Measurements from ENCODE around the gene RAET1G. TPM values are rescaled to one million over a fixed set of nuclear protein-coding genes. Genes with fewer than 3 reads are reported as not detected.
A peak's percentile ranks its signal among the peaks of the same experiment; 100 is the strongest.

Gene RAET1G
- polyA plus RNA-seq, 2 of the 4 experiments (the other 2 are of a cell fraction), result 10.1 to 24.4 TPM

DNA sequence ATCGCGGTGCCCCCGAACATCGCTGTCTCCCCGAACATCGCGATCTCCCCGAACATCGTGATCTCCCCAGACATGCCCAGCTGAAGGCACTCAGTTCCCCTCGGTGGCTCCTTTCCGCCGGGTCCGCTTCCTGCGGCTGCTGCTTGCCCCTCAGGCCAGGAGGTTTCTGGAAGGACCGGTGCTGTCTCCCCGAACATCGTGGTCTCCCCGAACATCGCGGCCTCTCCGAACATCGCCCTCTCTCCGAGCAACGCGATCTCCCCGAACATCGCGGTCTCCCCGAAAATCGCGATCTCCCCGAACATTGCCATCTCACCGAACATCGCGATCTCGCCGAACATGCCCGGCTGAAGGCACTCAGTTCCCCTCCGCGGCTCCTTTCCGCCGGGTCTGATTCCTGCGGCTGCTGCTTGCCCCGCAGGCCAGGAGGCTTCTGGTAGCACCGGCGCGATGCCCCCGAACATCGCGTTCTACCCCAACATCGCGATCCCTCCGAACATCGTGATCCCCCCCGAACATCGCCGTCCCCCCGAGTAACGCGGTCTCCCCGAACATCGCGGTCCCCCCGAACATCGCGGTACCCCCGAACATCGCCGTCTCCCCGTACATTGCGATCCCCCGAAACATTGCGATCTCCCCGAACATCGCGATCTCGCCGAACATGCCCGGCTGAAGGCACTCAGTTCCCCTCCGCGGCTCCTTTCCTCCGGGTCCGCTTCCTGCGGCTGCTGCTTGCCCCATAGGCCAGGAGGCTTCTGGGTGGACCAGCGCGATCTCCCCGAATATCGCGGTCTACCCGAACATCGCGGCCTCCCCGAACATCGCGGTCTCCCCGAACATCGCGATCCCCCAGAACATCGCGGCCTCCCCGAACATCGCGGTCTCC lies 41.6 kb upstream of the RAET1G start:
- no peak for ATAC-seq
- POLR2A ChIA-PET, result interaction anchor here (1.1 kb wide), 1 partner anchor 40 kb away, joined by 4 read pairs; no protein-coding TSS in a partner anchor
- peak overlapping the region; percentile 93 for H3K4me2 ChIP-seq

DNA sequence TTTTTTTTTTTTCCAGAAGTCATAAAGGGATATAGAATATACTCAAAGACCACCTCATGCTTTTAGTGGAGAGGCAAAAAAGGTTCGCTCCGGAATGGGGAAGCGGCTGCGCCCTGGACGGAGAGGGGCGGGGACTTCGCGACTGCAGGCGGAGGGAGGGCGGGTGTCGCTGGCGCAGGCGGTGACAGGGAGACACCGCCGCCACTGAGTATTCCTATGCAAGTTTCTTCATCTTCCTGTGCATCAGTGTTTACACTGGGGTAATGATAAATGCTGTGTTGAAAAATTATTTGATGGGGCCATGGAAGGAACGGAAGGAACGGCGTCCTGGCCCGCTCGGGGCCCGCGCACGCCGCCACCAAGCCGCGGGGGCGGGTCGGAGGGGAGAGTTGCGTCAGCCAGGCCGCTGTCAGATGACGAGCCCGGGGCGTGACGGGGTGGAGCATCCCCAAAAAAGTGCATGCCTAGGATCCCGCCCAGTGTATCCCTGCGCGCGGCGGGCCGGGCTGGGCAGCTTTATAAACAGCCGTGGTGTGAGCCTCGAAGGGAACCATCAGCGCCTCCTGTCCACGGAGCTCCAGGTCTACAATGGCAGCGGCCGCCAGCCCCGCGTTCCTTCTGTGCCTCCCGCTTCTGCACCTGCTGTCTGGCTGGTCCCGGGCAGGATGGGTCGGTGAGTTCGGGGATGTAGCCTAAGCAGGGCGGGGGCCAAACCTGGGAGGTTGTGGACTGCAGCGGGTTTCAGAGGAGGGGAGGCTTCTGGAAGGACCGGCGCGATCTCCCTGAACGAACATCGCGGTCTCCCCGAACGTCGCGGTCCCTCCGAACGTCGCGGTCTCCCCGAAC lies 40.8 kb upstream of the RAET1G start, which contains the start of gene ULBP1:
ULBP1 (plus strand) TSS at position 482 of the 846 bp plus-strand sequence; CDS start at position 589, 107 bp downstream.
- DNase-seq (ENCODE audit: low read depth in 1 of 2, low spot score in 1 of 2), result peak; percentile 73 to 88
- ChIA-PET CTCF (interaction anchor here (0.6 kb wide), 1 partner anchor 951 kb away, joined by 3 read pairs; no protein-coding TSS in a partner anchor), POLR2A (interaction anchor here (1.1 kb wide), 1 partner anchor 41 kb away, joined by 4 read pairs; no protein-coding TSS in a partner anchor)
- H3K4me3 ChIP-seq, result peak within 1 kb of the TSS; percentile 47
- FAIRE-seq, result no peak
- peak within 1 kb of the TSS; percentile 93 for H3K4me2 ChIP-seq
- no peaks in the 10 kb centered on the region for H3K9me3 ChIP-seq
- WGBS (ENCODE audit: missing lambda C conversion rate), result 31% methylated on average over 41 of the region's 69 CpGs
- H3K4me1 ChIP-seq, result peaks cover 8% of the 10 kb centered on the region
- ATAC-seq, result peak; percentile 86 to 87
- peak within 1 kb of the TSS; percentile 78 to 91 for H3K27ac ChIP-seq
- TF ChIP-seq NR3C1 (IDR thresholded peaks at IDR 0.05) (no peak), CEBPB (IDR thresholded peaks at IDR 0.05) (peak; percentile 63 to 81; a peak in 3 of 4 replicates), CBX2 (IDR thresholded peaks at IDR 0.05; ENCODE audit: borderline replicate concordance, low read depth) (no peak), JUN (IDR thresholded peaks at IDR 0.05) (peak in 1 of 2 experiments; percentile 80; a peak in 3 of 5 replicates)
- TF ChIP-seq, protein P1, sequence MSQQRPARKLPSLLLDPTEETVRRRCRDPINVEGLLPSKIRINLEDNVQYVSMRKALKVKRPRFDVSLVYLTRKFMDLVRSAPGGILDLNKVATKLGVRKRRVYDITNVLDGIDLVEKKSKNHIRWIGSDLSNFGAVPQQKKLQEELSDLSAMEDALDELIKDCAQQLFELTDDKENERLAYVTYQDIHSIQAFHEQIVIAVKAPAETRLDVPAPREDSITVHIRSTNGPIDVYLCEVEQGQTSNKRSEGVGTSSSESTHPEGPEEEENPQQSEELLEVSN (IDR thresholded peaks at IDR 0.05; ENCODE audit: borderline replicate concordance, low read depth), result peak; percentile 82
- TF ChIP-seq, protein P2, sequence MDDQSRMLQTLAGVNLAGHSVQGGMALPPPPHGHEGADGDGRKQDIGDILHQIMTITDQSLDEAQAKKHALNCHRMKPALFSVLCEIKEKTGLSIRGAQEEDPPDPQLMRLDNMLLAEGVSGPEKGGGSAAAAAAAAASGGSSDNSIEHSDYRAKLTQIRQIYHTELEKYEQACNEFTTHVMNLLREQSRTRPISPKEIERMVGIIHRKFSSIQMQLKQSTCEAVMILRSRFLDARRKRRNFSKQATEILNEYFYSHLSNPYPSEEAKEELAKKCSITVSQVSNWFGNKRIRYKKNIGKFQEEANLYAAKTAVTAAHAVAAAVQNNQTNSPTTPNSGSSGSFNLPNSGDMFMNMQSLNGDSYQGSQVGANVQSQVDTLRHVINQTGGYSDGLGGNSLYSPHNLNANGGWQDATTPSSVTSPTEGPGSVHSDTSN (IDR thresholded peaks at IDR 0.05), result peak; percentile 59; the same call in 1 of the 2 replicates
- TF ChIP-seq, protein P3, sequence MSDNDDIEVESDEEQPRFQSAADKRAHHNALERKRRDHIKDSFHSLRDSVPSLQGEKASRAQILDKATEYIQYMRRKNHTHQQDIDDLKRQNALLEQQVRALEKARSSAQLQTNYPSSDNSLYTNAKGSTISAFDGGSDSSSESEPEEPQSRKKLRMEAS (IDR thresholded peaks at IDR 0.05), result peak; percentile 88
- TF ChIP-seq, protein P4, sequence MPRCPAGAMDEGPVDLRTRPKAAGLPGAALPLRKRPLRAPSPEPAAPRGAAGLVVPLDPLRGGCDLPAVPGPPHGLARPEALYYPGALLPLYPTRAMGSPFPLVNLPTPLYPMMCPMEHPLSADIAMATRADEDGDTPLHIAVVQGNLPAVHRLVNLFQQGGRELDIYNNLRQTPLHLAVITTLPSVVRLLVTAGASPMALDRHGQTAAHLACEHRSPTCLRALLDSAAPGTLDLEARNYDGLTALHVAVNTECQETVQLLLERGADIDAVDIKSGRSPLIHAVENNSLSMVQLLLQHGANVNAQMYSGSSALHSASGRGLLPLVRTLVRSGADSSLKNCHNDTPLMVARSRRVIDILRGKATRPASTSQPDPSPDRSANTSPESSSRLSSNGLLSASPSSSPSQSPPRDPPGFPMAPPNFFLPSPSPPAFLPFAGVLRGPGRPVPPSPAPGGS (IDR thresholded peaks at IDR 0.05), result 0 out of 3 replicates have a peak, but pooled peaks have one; percentile 45

More for the DNA sequence above, 41.6 kb upstream of the RAET1G start:
- FAIRE-seq (no peak), DNase-seq (ENCODE audit: low read depth in 1 of 2, low spot score in 1 of 2) (no peak)
- CTCF ChIA-PET, result interaction anchor here (0.5 kb wide), 1 partner anchor 291 kb away, joined by 3 read pairs; no protein-coding TSS in a partner anchor
- H3K4me1 ChIP-seq, result peaks cover 8% of the 10 kb centered on the region
- TF ChIP-seq FOXS1 (CRISPR knock-in tag; IDR thresholded peaks at IDR 0.05), result no peak
- no peak for TF ChIP-seq CBX2 (IDR thresholded peaks at IDR 0.05; ENCODE audit: borderline replicate concordance, low read depth)
- no peak for TF ChIP-seq RNF2 (IDR thresholded peaks at IDR 0.05; ENCODE audit: borderline replicate concordance, low read depth)
- TF ChIP-seq, protein P5, sequence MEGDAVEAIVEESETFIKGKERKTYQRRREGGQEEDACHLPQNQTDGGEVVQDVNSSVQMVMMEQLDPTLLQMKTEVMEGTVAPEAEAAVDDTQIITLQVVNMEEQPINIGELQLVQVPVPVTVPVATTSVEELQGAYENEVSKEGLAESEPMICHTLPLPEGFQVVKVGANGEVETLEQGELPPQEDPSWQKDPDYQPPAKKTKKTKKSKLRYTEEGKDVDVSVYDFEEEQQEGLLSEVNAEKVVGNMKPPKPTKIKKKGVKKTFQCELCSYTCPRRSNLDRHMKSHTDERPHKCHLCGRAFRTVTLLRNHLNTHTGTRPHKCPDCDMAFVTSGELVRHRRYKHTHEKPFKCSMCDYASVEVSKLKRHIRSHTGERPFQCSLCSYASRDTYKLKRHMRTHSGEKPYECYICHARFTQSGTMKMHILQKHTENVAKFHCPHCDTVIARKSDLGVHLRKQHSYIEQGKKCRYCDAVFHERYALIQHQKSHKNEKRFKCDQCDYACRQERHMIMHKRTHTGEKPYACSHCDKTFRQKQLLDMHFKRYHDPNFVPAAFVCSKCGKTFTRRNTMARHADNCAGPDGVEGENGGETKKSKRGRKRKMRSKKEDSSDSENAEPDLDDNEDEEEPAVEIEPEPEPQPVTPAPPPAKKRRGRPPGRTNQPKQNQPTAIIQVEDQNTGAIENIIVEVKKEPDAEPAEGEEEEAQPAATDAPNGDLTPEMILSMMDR (IDR thresholded peaks at IDR 0.05), result no peak
- TF ChIP-seq, protein P4 (IDR thresholded peaks at IDR 0.05), result no peak
- no peak for TF ChIP-seq FOSB (CRISPR knock-in tag; IDR thresholded peaks at IDR 0.05)
- TF ChIP-seq CEBPB (IDR thresholded peaks at IDR 0.05), result no peak
- peak overlapping the region; percentile 78 to 91 for H3K27ac ChIP-seq
- H3K9me3 ChIP-seq, result no peaks in the 10 kb centered on the region
- H3K4me3 ChIP-seq, result peak overlapping the region; percentile 47
- WGBS (ENCODE audit: missing lambda C conversion rate), result 93% methylated on average over 90 of the region's 103 CpGs
